ENCODE measurements around the gene HDC.

HDC gene

GRCh38 chr15:50252556-50252955 is 13.0 kb downstream of the HDC start:
- no peak for DNase-seq (ENCODE audit: low read depth in 2 of 2)

GRCh38 chr15:50251638-50252182 is 13.8 kb downstream of the HDC start:
- no peak for DNase-seq (ENCODE audit: low read depth in 2 of 2)

GRCh38 chr15:50250760-50251394 is 14.6 kb downstream of the HDC start:
- DNase-seq (ENCODE audit: low read depth in 2 of 2) = no peak

- DNase-seq (ENCODE audit: low read depth in 2 of 2) = no peak
Measured at GRCh38 chr15:50249704-50250103, 15.8 kb downstream of the HDC start.

GRCh38 chr15:50248994-50249582 is 16.4 kb downstream of the HDC start:
- DNase-seq (ENCODE audit: low read depth in 2 of 2) = no peak

GRCh38 chr15:50247819-50248655 is 17.5 kb downstream of the HDC start:
- DNase-seq (ENCODE audit: low read depth in 2 of 2) = peak in 1 of 2 donors; percentile 28

- no peak for DNase-seq (ENCODE audit: low read depth in 2 of 2)
Measured at GRCh38 chr15:50246631-50247030, 18.9 kb downstream of the HDC start.

GRCh38 chr15:50244959-50245624 is 20.4 kb downstream of the HDC start:
- DNase-seq (ENCODE audit: low read depth in 2 of 2) = no peak

- DNase-seq (ENCODE audit: low read depth in 2 of 2) = no peak
Measured at GRCh38 chr15:50244153-50244552, 21.4 kb downstream of the HDC start.

GRCh38 chr15:50241684-50242450 is 23.7 kb downstream of the HDC start:
- DNase-seq (ENCODE audit: low read depth in 2 of 2) = no peak

- DNase-seq (ENCODE audit: low read depth in 2 of 2) = no peak
Measured at GRCh38 chr15:50238255-50238654, 27.3 kb downstream of the HDC start.

GRCh38 chr15:50236433-50236832 is 29.1 kb downstream of the HDC start:
- no peak for DNase-seq (ENCODE audit: low read depth in 2 of 2)

- DNase-seq (ENCODE audit: low read depth in 2 of 2) = no peak
Measured at GRCh38 chr15:50235794-50236193, 29.7 kb downstream of the HDC start.

GRCh38 chr15:50234764-50235163 is 30.8 kb downstream of the HDC start:
- no peak for DNase-seq (ENCODE audit: low read depth in 2 of 2)

- no peak for DNase-seq (ENCODE audit: low read depth in 2 of 2)
Measured at GRCh38 chr15:50233192-50233736, 32.3 kb downstream of the HDC start.

- DNase-seq (ENCODE audit: low read depth in 2 of 2) = no peak
Measured at GRCh38 chr15:50232791-50233190, 32.7 kb downstream of the HDC start.

- DNase-seq (ENCODE audit: low read depth in 2 of 2) = no peak
Measured at GRCh38 chr15:50231761-50232160, 33.8 kb downstream of the HDC start.

- no peak for DNase-seq (ENCODE audit: low read depth in 2 of 2)
Measured at GRCh38 chr15:50229336-50229735, 36.2 kb downstream of the HDC start.

- DNase-seq (ENCODE audit: low read depth in 2 of 2) = no peak
Measured at GRCh38 chr15:50228866-50229265, 36.7 kb downstream of the HDC start.

- no peak for DNase-seq (ENCODE audit: low read depth in 2 of 2)
Measured at GRCh38 chr15:50227076-50227475, 38.5 kb downstream of the HDC start.

- no peak for DNase-seq (ENCODE audit: low read depth in 2 of 2)
Measured at GRCh38 chr15:50225938-50226337, 39.6 kb downstream of the HDC start.
